ENCODE results near the gene KIAA0753.

Gene KIAA0753

DNA sequence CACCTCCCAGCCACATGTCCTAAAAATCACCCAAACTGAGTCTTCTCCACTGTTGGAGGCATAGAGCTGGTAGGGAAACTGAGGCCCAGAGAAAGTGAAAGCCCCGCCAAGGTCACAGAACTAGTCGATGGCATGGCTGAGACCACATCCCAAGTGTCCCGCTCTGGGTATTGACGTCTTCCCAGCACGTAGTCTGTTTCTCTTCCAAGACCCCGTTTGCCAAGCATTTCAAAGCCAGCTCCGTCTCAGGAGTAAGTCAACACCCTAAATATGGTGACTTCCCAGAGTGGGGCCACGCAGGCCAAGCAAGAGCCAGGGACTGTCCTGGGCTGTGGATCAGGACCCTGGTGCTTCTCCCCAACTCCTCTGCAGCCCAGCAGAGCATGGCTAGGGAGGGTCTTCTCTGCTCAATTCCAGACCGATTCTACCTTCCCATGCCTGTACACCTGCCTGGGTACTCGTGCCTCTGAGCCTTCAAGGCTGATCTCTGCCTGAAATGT lies 103.9 kb downstream of the KIAA0753 start:
- H3K36me3 ChIP-seq (ENCODE audit: insufficient read depth, insufficient read length, low read length), result no peaks in the 10 kb centered on the region
- no peak for TF ChIP-seq YY1 (IDR thresholded peaks at IDR 0.05; ENCODE audit: insufficient read depth, insufficient read length)
- no peak for TF ChIP-seq ZNF274 (IDR thresholded peaks at IDR 0.05; ENCODE audit: low read depth, low read length)
- TF ChIP-seq SUZ12 (IDR thresholded peaks at IDR 0.05; ENCODE audit: extremely low read depth, insufficient read depth, insufficient read length), result no peak
- no peaks in the 10 kb centered on the region for H3K27me3 ChIP-seq (ENCODE audit: insufficient read depth, insufficient read length)
- peaks cover 13% of the 10 kb centered on the region for H3K4me1 ChIP-seq (ENCODE audit: insufficient read depth, insufficient read length)
- H3K9me3 ChIP-seq (ENCODE audit: insufficient read depth, low read length), result no peaks in the 10 kb centered on the region; the same call in 1 of the 2 replicates
- no peak for DNase-seq (ENCODE audit: low read depth, low spot score)
- H3K9ac ChIP-seq (ENCODE audit: insufficient read length, low read depth), result no peak overlapping the region
- no peak overlapping the region for H3K4me3 ChIP-seq (ENCODE audit: insufficient read length, low read depth)

DNA sequence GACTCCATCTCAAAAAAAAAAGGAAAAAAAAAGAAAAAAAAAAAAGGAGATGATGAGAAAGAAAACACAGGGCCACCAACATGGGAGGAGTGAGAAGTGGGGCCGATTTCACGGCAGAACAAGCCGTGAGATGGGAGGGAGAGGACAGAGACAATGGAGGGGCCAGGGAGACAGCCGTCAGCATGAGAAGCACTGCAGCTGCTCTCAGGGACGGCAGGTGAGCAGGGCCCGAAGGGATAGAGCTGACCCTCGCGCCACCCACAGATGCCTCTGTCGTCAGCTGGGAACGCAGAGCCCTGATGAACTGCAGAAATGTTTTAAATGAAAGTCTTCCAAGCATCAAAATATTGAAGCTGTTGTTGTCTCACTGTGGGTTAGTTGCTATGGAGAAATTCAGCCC lies 104.5 kb downstream of the KIAA0753 start:
- no peak for DNase-seq (ENCODE audit: low read depth, low spot score)
- no peak overlapping the region for H3K4me3 ChIP-seq (ENCODE audit: insufficient read length, low read depth)
- TF ChIP-seq SUZ12 (IDR thresholded peaks at IDR 0.05; ENCODE audit: extremely low read depth, insufficient read depth, insufficient read length) (no peak), ZNF274 (IDR thresholded peaks at IDR 0.05; ENCODE audit: low read depth, low read length) (no peak), YY1 (IDR thresholded peaks at IDR 0.05; ENCODE audit: insufficient read depth, insufficient read length) (no peak)
- no peak overlapping the region for H3K9ac ChIP-seq (ENCODE audit: insufficient read length, low read depth)
- H3K27me3 ChIP-seq (ENCODE audit: insufficient read depth, insufficient read length), result no peaks in the 10 kb centered on the region
- H3K9me3 ChIP-seq (ENCODE audit: insufficient read depth, low read length), result no peaks in the 10 kb centered on the region; the same call in 1 of the 2 replicates
- peaks cover 9% of the 10 kb centered on the region for H3K4me1 ChIP-seq (ENCODE audit: insufficient read depth, insufficient read length)
- no peaks in the 10 kb centered on the region for H3K36me3 ChIP-seq (ENCODE audit: insufficient read depth, insufficient read length, low read length)

DNA sequence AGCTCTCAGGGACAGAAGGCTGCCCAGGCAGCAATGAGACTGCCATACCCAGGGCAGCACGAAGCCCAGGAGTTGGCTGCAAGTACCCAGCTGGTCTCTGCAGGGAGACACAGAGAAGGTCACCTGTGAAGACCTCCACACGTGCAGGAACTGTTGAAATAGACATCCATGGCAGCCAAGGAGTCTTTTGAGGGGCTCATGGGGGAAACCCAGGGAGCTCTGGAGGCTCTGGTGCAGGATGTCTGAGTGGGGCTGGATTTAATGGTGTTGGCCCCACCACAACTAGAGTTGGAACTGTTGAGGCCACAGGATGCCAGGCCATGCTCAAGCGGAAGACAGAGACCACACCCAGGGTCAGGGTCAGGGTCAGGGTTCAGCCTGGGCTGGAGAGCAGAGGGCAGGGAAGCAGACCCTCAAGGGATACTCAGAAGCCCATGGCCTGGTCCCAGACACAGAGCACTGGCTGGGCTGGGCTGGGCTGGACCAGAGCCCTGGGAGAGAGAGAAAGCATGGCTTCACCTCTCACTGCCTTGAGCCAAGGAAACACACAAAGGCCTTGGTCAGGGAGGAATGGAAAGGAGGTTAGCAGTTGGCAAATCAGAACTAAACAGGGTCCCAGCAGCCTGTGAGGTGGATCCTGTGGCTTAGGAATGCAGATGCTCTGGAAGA lies 105.5 kb downstream of the KIAA0753 start:
- Histone ChIP-seq H3K36me3 (ENCODE audit: insufficient read depth, insufficient read length, low read length) (no peaks in the 10 kb centered on the region), H3K4me3 (ENCODE audit: insufficient read length, low read depth) (no peak overlapping the region), H3K9ac (ENCODE audit: insufficient read length, low read depth) (no peak overlapping the region), H3K27me3 (ENCODE audit: insufficient read depth, insufficient read length) (no peaks in the 10 kb centered on the region), H3K9me3 (ENCODE audit: insufficient read depth, low read length) (no peaks in the 10 kb centered on the region; the same call in 1 of the 2 replicates), H3K4me1 (ENCODE audit: insufficient read depth, insufficient read length) (peaks cover 9% of the 10 kb centered on the region)
- no peak for TF ChIP-seq SUZ12 (IDR thresholded peaks at IDR 0.05; ENCODE audit: extremely low read depth, insufficient read depth, insufficient read length)
- no peak for DNase-seq (ENCODE audit: low read depth, low spot score)

DNA sequence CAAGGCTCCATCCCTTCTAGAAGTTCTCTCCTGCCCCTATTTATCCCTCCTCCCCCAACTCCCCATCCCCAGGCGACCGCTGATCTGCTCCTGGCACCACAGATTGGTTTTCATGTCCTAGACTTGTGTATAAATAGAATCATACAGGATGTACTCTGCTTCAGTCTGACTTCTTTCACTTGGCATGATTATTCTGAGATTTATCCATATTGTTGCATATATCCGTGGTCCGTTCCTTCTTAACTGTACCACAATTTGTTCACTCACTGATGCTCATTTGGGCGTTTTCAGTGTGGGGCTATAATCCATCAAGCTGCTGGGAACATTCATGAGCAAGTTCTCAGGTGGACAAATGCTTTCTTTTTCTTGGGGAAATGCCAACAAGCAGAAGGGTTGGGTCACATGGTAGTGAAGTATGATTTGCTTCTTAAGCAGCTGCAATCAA lies 108.0 kb downstream of the KIAA0753 start:
- H3K4me3 ChIP-seq (ENCODE audit: insufficient read length, low read depth), result no peak overlapping the region
- no peak for TF ChIP-seq YY1 (IDR thresholded peaks at IDR 0.05; ENCODE audit: insufficient read depth, insufficient read length)
- TF ChIP-seq SUZ12 (IDR thresholded peaks at IDR 0.05; ENCODE audit: extremely low read depth, insufficient read depth, insufficient read length), result no peak
- no peak for TF ChIP-seq ZNF274 (IDR thresholded peaks at IDR 0.05; ENCODE audit: low read depth, low read length)
- no peaks in the 10 kb centered on the region for H3K27me3 ChIP-seq (ENCODE audit: insufficient read depth, insufficient read length)
- DNase-seq (ENCODE audit: low read depth, low spot score), result no peak
- H3K36me3 ChIP-seq (ENCODE audit: insufficient read depth, insufficient read length, low read length), result no peaks in the 10 kb centered on the region
- H3K9me3 ChIP-seq (ENCODE audit: insufficient read depth, low read length), result no peaks in the 10 kb centered on the region
- peaks cover 8% of the 10 kb centered on the region for H3K4me1 ChIP-seq (ENCODE audit: insufficient read depth, insufficient read length)
- no peak overlapping the region for H3K9ac ChIP-seq (ENCODE audit: insufficient read length, low read depth)

DNA sequence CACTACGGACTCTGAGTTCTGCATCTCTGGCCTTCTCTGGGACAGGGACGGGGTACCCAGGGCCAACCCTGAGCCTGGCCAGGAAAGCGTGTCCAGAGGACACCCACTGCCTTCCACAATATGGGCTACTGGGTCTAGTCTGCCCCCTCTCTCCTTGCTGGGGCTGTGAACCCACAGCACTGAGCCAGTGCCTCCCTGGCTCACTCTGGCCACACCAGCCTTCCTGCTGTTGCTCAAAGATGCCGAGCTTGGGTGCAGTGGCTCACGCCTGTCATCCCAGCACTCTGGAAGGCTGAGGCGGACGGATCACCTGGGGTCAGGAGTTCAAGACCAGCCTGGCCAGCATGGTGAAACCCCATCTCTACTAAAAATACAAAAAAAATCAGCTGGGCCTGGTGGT lies 108.9 kb downstream of the KIAA0753 start:
- TF ChIP-seq SUZ12 (IDR thresholded peaks at IDR 0.05; ENCODE audit: extremely low read depth, insufficient read depth, insufficient read length) (no peak), ZNF274 (IDR thresholded peaks at IDR 0.05; ENCODE audit: low read depth, low read length) (no peak), YY1 (IDR thresholded peaks at IDR 0.05; ENCODE audit: insufficient read depth, insufficient read length) (no peak)
- H3K9me3 ChIP-seq (ENCODE audit: insufficient read depth, low read length), result no peaks in the 10 kb centered on the region
- H3K36me3 ChIP-seq (ENCODE audit: insufficient read depth, insufficient read length, low read length), result no peaks in the 10 kb centered on the region
- peaks cover 8% of the 10 kb centered on the region for H3K4me1 ChIP-seq (ENCODE audit: insufficient read depth, insufficient read length)
- H3K27me3 ChIP-seq (ENCODE audit: insufficient read depth, insufficient read length), result no peaks in the 10 kb centered on the region
- H3K4me3 ChIP-seq (ENCODE audit: insufficient read length, low read depth), result no peak overlapping the region
- no peak overlapping the region for H3K9ac ChIP-seq (ENCODE audit: insufficient read length, low read depth)
- DNase-seq (ENCODE audit: low read depth, low spot score), result no peak

DNA sequence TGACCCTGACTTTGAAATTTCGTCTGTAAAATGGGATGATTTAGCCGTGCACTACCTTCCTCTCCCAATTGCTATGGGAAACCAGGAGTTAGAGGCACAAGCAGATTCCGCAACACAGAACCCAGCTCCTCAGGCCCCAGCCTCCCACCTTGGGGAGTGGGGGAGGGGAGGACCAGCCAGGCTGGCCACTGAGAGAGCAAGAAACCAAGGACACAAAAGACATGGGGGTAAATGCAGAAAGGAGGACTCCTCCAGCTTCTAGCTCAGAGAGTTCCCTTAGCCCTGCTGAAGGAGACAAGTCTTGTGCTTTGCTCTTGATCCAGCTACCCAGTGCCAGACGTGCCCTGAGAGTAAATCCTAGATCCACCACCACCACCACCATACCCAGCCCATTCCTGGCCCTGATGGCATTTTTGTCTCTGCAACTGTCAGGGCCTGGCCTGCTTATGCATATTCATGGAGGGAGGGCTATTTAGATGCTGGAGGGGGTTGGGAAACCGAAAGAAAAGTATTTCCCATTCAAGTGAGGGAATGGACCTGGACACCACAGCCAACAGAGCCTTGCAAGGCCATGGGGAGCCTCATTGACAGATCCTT lies 110.1 kb downstream of the KIAA0753 start:
- H3K4me3 ChIP-seq (ENCODE audit: insufficient read length, low read depth), result no peak overlapping the region
- H3K36me3 ChIP-seq (ENCODE audit: insufficient read depth, insufficient read length, low read length), result no peaks in the 10 kb centered on the region
- no peaks in the 10 kb centered on the region for H3K27me3 ChIP-seq (ENCODE audit: insufficient read depth, insufficient read length)
- TF ChIP-seq YY1 (IDR thresholded peaks at IDR 0.05; ENCODE audit: insufficient read depth, insufficient read length), result no peak
- no peak for TF ChIP-seq ZNF274 (IDR thresholded peaks at IDR 0.05; ENCODE audit: low read depth, low read length)
- H3K9ac ChIP-seq (ENCODE audit: insufficient read length, low read depth), result no peak overlapping the region
- no peaks in the 10 kb centered on the region for H3K9me3 ChIP-seq (ENCODE audit: insufficient read depth, low read length)
- no peak for DNase-seq (ENCODE audit: low read depth, low spot score)
- peaks cover 8% of the 10 kb centered on the region for H3K4me1 ChIP-seq (ENCODE audit: insufficient read depth, insufficient read length)

DNA sequence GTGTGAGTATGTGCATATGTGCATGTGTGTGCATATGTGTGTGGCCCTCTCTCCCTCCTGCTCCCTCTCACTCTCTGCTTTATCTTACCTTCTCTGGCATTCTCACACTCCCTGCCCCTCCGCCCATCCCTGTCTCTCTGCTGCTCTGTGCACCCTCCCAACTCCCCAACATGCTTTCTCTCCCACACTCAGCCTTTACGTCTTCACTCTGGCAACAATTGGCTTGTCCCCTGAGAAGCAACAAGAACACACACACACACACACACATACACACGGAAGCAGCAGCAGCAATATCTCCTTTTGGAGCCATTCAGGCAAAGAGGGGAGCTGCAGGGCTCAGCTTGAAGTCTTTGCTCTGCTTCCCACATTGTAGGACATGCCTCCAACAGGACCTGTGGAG lies 112.0 kb downstream of the KIAA0753 start:
- H3K36me3 ChIP-seq (ENCODE audit: insufficient read depth, insufficient read length, low read length), result no peaks in the 10 kb centered on the region
- DNase-seq (ENCODE audit: low read depth, low spot score), result no peak
- H3K9me3 ChIP-seq (ENCODE audit: insufficient read depth, low read length), result no peaks in the 10 kb centered on the region
- H3K4me3 ChIP-seq (ENCODE audit: insufficient read length, low read depth), result no peak overlapping the region
- no peaks in the 10 kb centered on the region for H3K27me3 ChIP-seq (ENCODE audit: insufficient read depth, insufficient read length)
- H3K9ac ChIP-seq (ENCODE audit: insufficient read length, low read depth), result no peak overlapping the region
- peaks cover 11% of the 10 kb centered on the region for H3K4me1 ChIP-seq (ENCODE audit: insufficient read depth, insufficient read length)
- TF ChIP-seq SUZ12 (IDR thresholded peaks at IDR 0.05; ENCODE audit: extremely low read depth, insufficient read depth, insufficient read length) (no peak), ZNF274 (IDR thresholded peaks at IDR 0.05; ENCODE audit: low read depth, low read length) (no peak), YY1 (IDR thresholded peaks at IDR 0.05; ENCODE audit: insufficient read depth, insufficient read length) (no peak)
